HG03558 (cell line): ENCODE results near the gene BSX.

Source experiments
- ATAC-seq: cut with Tn5 transposase; IDR thresholded peaks from one replicate; pipeline ENCODE4 v1.9.1; 2021; ENCODE audit warnings: moderate number of reproducible peaks; ENCODE audit not compliant: unreplicated experiment; ENCODE audit errors: extremely low read depth

BSX gene

DNA sequence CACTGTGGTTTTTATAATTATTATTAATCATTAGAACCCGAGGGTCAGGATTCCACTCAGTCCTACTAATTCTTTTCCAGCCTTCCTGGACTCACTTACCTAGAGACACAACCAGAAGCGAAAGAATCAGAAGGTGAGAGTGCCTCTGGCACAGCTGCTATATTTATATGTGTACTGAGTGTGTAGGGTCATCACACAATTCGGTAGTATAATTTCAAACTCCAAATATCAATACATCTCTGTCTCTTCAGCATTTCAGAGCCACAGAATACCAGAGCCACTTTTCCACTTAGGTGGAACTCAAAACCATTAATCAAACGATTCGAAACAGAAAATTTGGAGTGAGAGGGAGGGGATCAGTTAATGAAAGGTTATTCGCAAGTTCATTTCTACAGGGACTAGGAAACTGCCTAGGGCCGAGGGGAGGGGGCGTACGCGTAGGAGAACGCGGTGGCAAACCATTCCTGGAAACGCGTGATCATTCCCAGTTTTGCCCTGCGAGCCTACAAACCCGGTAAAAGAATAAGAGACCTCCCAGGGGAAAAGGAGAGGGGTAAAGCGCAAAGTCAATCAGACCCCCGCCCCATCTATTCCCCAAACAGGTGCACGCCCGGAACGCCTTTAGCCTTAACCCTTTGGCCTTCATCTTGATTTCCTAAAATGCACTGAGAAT lies 5.4 kb downstream of the BSX start:
- no peak for ATAC-seq

DNA sequence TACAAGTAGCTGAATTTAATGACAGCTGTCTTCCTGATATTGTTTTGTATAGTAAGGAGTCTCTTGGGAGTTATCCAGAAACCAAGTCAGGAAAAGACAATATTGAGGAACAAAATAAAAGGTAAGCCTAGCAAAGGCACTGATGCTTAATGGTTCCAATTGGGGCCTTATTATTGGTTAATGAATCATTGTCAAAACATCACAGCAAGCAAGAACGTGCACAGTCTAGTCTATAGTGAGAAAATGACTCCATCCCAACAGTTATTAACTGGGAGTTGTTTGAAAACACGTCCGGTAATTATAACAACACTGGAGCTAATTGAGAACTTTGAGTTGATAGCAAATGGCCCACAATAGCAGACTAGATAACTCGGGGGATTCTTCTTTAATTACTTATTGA lies 17.7 kb downstream of the BSX start:
- no peak for ATAC-seq

DNA sequence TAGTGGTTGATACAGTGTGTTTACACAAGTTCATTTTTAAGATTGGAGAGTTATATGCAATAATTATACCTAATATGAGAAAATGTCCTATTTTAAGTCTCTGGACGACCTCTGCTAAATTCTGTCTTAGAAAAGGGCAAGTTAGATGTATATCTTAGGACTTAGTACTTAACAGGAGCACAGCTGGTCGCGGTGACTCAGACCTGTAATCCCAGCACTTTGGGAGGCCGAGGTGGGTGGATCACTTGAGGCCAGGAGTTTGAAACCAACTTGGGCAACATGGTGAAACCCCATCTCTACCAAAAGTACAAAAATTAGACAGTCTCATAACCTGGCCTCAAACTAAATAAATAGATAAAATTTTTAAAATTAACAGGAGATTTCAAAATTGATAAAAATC lies 27.2 kb downstream of the BSX start:
- no peak for ATAC-seq

DNA sequence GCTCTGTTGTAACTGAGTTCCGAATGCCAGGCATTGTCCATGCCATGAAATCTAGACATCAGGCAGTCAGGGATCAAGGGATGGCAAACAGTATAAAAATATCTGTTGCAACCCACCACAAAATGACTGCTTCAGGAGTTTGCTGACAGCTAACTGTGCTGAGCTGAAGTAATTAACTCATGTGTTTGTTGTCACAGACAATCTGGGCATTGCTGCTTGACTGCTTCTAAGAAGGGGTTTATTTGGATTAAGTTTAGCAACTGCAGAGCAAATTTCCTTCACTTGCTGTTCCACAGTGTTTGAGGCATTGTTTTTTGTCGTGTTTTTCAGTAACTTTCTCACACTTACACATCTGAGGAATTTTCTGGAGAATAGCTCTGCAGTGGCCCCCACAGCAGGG lies 30.4 kb downstream of the BSX start:
- ATAC-seq, result no peak

DNA sequence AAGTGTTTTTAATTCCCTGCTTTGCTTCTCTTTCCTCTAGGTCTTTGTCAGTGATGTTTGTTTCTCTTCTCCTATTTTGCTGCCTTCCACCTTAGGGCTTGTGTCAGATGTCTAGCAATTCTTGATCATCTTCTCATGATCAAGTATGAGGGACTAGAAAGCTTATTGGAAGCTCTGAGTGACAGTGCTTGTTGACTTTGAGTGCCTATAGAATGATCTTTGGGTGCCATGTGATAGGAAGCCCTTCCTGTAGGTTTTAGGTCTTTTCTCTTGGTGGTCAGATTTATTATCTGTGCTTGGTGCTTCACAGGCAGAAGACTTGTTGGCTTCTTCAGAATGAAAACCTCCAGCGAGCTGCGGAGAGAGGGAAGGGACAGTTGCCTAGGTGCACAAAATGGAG lies 43.1 kb downstream of the BSX start:
- ATAC-seq, result no peak

DNA sequence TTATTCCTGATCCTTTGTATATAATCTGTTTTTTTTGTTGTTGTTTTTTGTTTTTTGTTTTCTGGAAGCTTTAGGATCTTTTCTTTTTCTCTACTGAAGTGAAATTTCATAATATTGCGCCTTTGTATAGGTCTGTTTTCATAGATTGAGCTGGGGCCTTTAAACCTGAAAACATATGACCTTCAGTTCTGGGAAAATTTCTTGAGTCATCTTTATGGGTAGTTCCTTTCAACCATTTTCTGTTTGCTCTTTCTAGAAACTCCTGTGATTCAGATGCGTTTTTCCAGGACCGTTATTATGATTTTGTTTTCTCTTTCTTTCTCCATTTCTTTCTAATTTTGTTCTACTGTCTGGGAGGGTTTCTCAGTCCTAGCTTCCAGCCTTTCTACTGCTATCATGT lies 43.7 kb downstream of the BSX start:
- no peak for ATAC-seq

DNA sequence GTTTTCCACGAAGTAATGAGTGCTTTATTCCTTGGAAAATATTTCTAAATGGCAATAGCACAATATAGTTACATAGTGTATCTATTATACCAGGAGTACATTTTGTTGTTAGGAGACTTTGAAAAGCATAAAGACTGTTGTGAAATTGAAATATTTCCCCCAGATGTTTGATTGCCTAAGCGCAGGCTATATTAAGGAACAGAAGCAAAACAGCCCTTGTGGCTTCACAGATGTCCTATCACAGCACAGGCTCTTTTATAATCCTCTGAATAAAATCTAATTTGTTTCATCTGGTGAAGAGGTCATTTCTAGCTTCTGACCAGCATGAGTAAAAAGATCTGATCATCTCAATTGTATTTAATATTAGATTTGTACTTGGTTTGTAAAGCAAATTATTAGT lies 48.2 kb downstream of the BSX start:
- ATAC-seq, result no peak

DNA sequence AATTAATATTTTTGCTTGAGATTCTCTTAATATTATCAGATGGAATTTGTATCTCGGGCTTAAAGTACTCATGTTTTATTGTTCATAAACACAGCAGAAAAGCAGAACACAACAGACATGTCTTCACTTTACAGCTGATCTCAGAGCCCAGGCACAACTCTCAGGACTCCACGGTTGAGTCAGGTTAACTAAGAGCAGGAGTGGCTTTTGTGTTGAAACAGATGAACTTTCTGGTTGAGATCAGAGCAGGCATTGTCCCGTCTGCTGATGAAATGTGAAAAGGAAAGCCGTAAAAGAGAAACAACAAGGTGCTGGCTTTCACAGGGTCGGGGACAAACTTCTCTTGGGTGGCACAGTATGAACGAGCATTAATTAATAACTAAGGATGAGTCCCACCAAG lies 50.1 kb downstream of the BSX start:
- no peak for ATAC-seq
